ENCODE results near the gene GARS1. TPM values are rescaled to one million over a fixed set of nuclear protein-coding genes. Genes with fewer than 3 reads are reported as not detected.

GARS1 gene
- polyA plus RNA-seq, 1 donor from 2014 or later: 99.1 TPM

- H3K9me3 ChIP-seq (ENCODE audit: low read length): no peaks in the 10 kb centered on the region
- H3K4me2 ChIP-seq (ENCODE audit: low read length): no peak overlapping the region
- peaks cover 4% of the 10 kb centered on the region for H3K27me3 ChIP-seq (ENCODE audit: insufficient read depth, low read depth, low read length)
- H3K27ac ChIP-seq (ENCODE audit: low read length): no peak overlapping the region
- no peaks in the 10 kb centered on the region for H4K20me1 ChIP-seq (ENCODE audit: insufficient read depth)
- H3F3A ChIP-seq (ENCODE audit: insufficient read depth, low read length, poor library complexity, severe bottlenecking): no peaks in the 10 kb centered on the region
- H2AFZ ChIP-seq (ENCODE audit: low read depth, low read length): no peak overlapping the region
- no peaks in the 10 kb centered on the region for H3K36me3 ChIP-seq (ENCODE audit: insufficient read depth, low read length)
- H3K9me2 ChIP-seq (ENCODE audit: insufficient read depth, low read length): no peaks in the 10 kb centered on the region
- no peak overlapping the region for H3K4me3 ChIP-seq (ENCODE audit: low read length)
- no peak for TF ChIP-seq REST (IDR thresholded peaks at IDR 0.05; ENCODE audit: borderline replicate concordance)
- no peak for TF ChIP-seq EP300 (conservative IDR thresholded peaks at IDR 0.05; ENCODE audit: poor library complexity, severe bottlenecking)
- no peak for TF ChIP-seq EZH2 (IDR thresholded peaks at IDR 0.05; ENCODE audit: borderline replicate concordance, insufficient read depth, low read length, poor library complexity, severe bottlenecking)
- no peaks in the 10 kb centered on the region for H3K79me2 ChIP-seq (replicated peaks; ENCODE audit: insufficient read depth, low read length)
- no peak overlapping the region for H3K9ac ChIP-seq (ENCODE audit: low read length)
Measured at GRCh38 chr7:30674876-30675275, 80.2 kb downstream of the GARS1 start.

- Histone ChIP-seq H3K4me3 (ENCODE audit: low read length) (no peak overlapping the region), H4K20me1 (ENCODE audit: insufficient read depth) (no peaks in the 10 kb centered on the region), H3K36me3 (ENCODE audit: insufficient read depth, low read length) (no peaks in the 10 kb centered on the region), H3K27me3 (ENCODE audit: insufficient read depth, low read depth, low read length) (peaks cover 39% of the 10 kb centered on the region), H3K9ac (ENCODE audit: low read length) (no peak overlapping the region), H3K79me2 (replicated peaks; ENCODE audit: insufficient read depth, low read length) (no peaks in the 10 kb centered on the region), H3F3A (ENCODE audit: insufficient read depth, low read length, poor library complexity, severe bottlenecking) (no peaks in the 10 kb centered on the region), H3K9me3 (ENCODE audit: low read length) (no peaks in the 10 kb centered on the region), H3K4me2 (ENCODE audit: low read length) (no peak overlapping the region), H2AFZ (ENCODE audit: low read depth, low read length) (no peak overlapping the region), H3K9me2 (ENCODE audit: insufficient read depth, low read length) (no peaks in the 10 kb centered on the region), H3K27ac (ENCODE audit: low read length) (no peak overlapping the region)
- TF ChIP-seq REST (IDR thresholded peaks at IDR 0.05; ENCODE audit: borderline replicate concordance) (no peak), RAD21 (conservative IDR thresholded peaks at IDR 0.05) (no peak)
Measured at GRCh38 chr7:30678805-30679204, 84.1 kb downstream of the GARS1 start.

- H3K9me2 ChIP-seq (ENCODE audit: insufficient read depth, low read length): no peaks in the 10 kb centered on the region
- H3K9me3 ChIP-seq (ENCODE audit: low read length): no peaks in the 10 kb centered on the region
- H3K9ac ChIP-seq (ENCODE audit: low read length): no peak overlapping the region
- no peak for TF ChIP-seq RAD21 (conservative IDR thresholded peaks at IDR 0.05)
- TF ChIP-seq SMC3 (conservative IDR thresholded peaks at IDR 0.05; ENCODE audit: poor library complexity): no peak
- TF ChIP-seq EZH2 (IDR thresholded peaks at IDR 0.05; ENCODE audit: borderline replicate concordance, insufficient read depth, low read length, poor library complexity, severe bottlenecking): no peak
- TF ChIP-seq POLR2AphosphoS5 (IDR thresholded peaks at IDR 0.05): no peak
- TF ChIP-seq CTCF (IDR thresholded peaks at IDR 0.05; ENCODE audit: poor library complexity, severe bottlenecking): no peak
- no peak for TF ChIP-seq TAF1 (IDR thresholded peaks at IDR 0.05; ENCODE audit: low read depth)
- no peak for TF ChIP-seq EP300 (conservative IDR thresholded peaks at IDR 0.05; ENCODE audit: poor library complexity, severe bottlenecking)
- TF ChIP-seq MXI1 (conservative IDR thresholded peaks at IDR 0.05; ENCODE audit: poor library complexity, severe bottlenecking): no peak
- no peak for TF ChIP-seq REST (IDR thresholded peaks at IDR 0.05; ENCODE audit: borderline replicate concordance)
- H3F3A ChIP-seq (ENCODE audit: insufficient read depth, low read length, poor library complexity, severe bottlenecking): no peaks in the 10 kb centered on the region
- no peaks in the 10 kb centered on the region for H3K36me3 ChIP-seq (ENCODE audit: insufficient read depth, low read length)
- H4K20me1 ChIP-seq (ENCODE audit: insufficient read depth): no peaks in the 10 kb centered on the region
- no peak overlapping the region for H3K4me3 ChIP-seq (ENCODE audit: low read length)
- H2AFZ ChIP-seq (ENCODE audit: low read depth, low read length): no peak overlapping the region
- H3K27ac ChIP-seq (ENCODE audit: low read length): no peak overlapping the region
- H3K79me2 ChIP-seq (replicated peaks; ENCODE audit: insufficient read depth, low read length): no peaks in the 10 kb centered on the region
- peaks cover 47% of the 10 kb centered on the region for H3K27me3 ChIP-seq (ENCODE audit: insufficient read depth, low read depth, low read length)
- H3K4me2 ChIP-seq (ENCODE audit: low read length): no peak overlapping the region
Measured at GRCh38 chr7:30679664-30680063, 85.0 kb downstream of the GARS1 start.
